HG02938 (cell line): ENCODE measurements around the gene MMP2.

Experiments used
- ATAC-seq: cut with Tn5 transposase; IDR thresholded peaks from one replicate; pipeline ENCODE4 v1.9.1; 2021; ENCODE audit warnings: mild to moderate bottlenecking, moderate library complexity; ENCODE audit not compliant: unreplicated experiment

The MMP2 gene

GRCh38 chr16:55468352-55468990, 10.5 kb upstream of the MMP2 start:
- ATAC-seq: no peak

- no peak for ATAC-seq
These were observed 9.0 kb upstream of the MMP2 start for GRCh38 chr16:55469821-55470532.

GRCh38 chr16:55470533-55471371, 8.2 kb upstream of the MMP2 start:
- no peak for ATAC-seq

- ATAC-seq: no peak
These were observed 7.4 kb upstream of the MMP2 start for GRCh38 chr16:55471448-55472097.

GRCh38 chr16:55473587-55473986, 5.4 kb upstream of the MMP2 start:
- ATAC-seq: no peak

GRCh38 chr16:55474821-55475220, 4.2 kb upstream of the MMP2 start:
- ATAC-seq: no peak

GRCh38 chr16:55475919-55476318, 3.1 kb upstream of the MMP2 start:
- ATAC-seq: no peak

GRCh38 chr16:55476625-55477533, 2.1 kb upstream of the MMP2 start:
- no peak for ATAC-seq

- ATAC-seq: no peak
These were observed 1.3 kb upstream of the MMP2 start for GRCh38 chr16:55477736-55478135.

GRCh38 chr16:55479430-55480140, 587 bp downstream of the MMP2 start:
- no peak for ATAC-seq

- ATAC-seq: no peak
These were observed 1.2 kb downstream of the MMP2 start for GRCh38 chr16:55480228-55480655.

- no peak for ATAC-seq
These were observed 2.0 kb downstream of the MMP2 start for GRCh38 chr16:55481023-55481422.

GRCh38 chr16:55482056-55482455, 3.1 kb downstream of the MMP2 start:
- no peak for ATAC-seq

- no peak for ATAC-seq
These were observed 8.2 kb downstream of the MMP2 start for GRCh38 chr16:55487048-55487803.

- ATAC-seq: no peak
These were observed 9.3 kb downstream of the MMP2 start for GRCh38 chr16:55488306-55488705.

- ATAC-seq: no peak
These were observed 10.3 kb downstream of the MMP2 start for GRCh38 chr16:55489119-55489955.

GRCh38 chr16:55489956-55490265, 10.9 kb downstream of the MMP2 start:
- ATAC-seq: no peak

GRCh38 chr16:55490301-55490700, 11.3 kb downstream of the MMP2 start:
- ATAC-seq: no peak
